ENCODE data around the gene TRIM74. TPM values are rescaled to one million over a fixed set of nuclear protein-coding genes. Genes with fewer than 3 reads are reported as not detected.
"Not testable (repeated sequence)": the region's sequence is repeated elsewhere in the genome, so short reads cannot be mapped to it uniquely, and the experiment has no call there.

TRIM74 gene
- total RNA-seq (2021; fragmentation: NEBNext Ultra II Directional; extraction: Animal tissue kit (Norgen Biotek cat#: 25700)) (0.52 TPM in 1 of 2 replicates, not detected in the other), polyA plus RNA-seq (2011; rRNA removed) (not detected in 2 replicates), polyA minus RNA-seq (2011; rRNA and poly(A)+ RNA removed) (not detected in 2 replicates)
- 0.12 TPM for polyA plus RNA-seq (2011; cell fraction: cytosol; rRNA removed)
- 0.16 TPM for polyA plus RNA-seq (2011; cell fraction: nucleus; rRNA removed)
- 0.28 to 0.42 TPM in 2 of 4 replicates, not detected in the others for polyA plus RNA-seq (2012, experiment 1 of 2)
- polyA plus RNA-seq (2012, experiment 2 of 2) = not detected
- 0.04 TPM for polyA plus RNA-seq (2013, experiment 1 of 2)
- not detected for polyA plus RNA-seq (2013, experiment 2 of 2)
- not detected for polyA minus RNA-seq (2011; cell fraction: cytosol; rRNA and poly(A)+ RNA removed)
- not detected for polyA minus RNA-seq (2011; cell fraction: nucleus; rRNA and poly(A)+ RNA removed)
- long read RNA-seq, experiment 1 = 0 reads
- long read RNA-seq, experiment 2 = 0 reads

DNA sequence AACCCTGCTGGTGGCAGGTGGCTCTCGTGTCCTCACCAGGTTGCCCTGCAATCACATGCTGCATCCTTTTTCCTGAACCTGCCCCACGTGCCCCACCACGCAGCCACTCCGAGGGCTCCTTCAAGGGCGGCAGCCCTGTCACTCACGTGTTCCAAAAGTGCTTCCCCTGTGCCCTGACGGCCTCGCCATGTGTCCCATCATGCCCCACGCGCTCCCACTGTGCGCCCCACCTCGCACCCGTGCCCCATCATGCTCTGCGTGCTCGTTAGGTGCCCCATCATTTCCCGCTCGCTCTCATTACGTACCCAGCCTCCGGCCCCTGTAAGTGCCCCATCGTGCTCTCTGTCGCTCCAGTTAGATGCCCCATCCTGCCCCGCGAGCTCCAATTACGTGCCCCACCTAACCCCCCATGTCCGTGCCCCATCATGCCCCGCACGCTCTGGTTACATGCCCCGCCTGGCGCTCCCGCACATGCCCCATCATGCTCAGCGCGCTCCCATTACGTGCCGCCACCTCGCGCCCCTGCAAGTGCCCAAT lies at the start of gene TRIM74:
TSS of gene TRIM74 (minus strand) at position 487 of the 537 bp plus-strand sequence. CDS start 3,309 bp downstream, outside the sequence.
- H3K56ac ChIP-seq (replicated peaks; ENCODE audit: insufficient read length, low read depth, low read length); H3K27ac ChIP-seq (ENCODE audit: low read depth, low read length); H2AFZ ChIP-seq (ENCODE audit: low read length); POLR2A ChIA-PET (ENCODE audit: partially characterized antibody); H3K4me1 ChIP-seq (replicated peaks in 1 of 4; ENCODE audit: control insufficient read depth in 3 of 4, insufficient read depth in 4 of 4, low read length in 3 of 4); H3K79me2 ChIP-seq (ENCODE audit: control insufficient read depth in 1 of 2, insufficient read depth in 2 of 2, low read length in 2 of 2); H3K9ac ChIP-seq (replicated peaks in 1 of 4; ENCODE audit: extremely low read depth in 1 of 4, low read depth in 3 of 4, low read length in 3 of 4); H4K91ac ChIP-seq (replicated peaks; ENCODE audit: insufficient read length, low read length); H3K23ac ChIP-seq (ENCODE audit: insufficient read length); H2BK20ac ChIP-seq (ENCODE audit: low read length); H3K4me3 ChIP-seq (ENCODE audit: extremely low read depth in 1 of 4, insufficient read depth in 2 of 4, low read depth in 3 of 4, low read length in 4 of 4); H2BK15ac ChIP-seq (ENCODE audit: low read length); H3K14ac ChIP-seq (ENCODE audit: insufficient read length); H3K4ac ChIP-seq (replicated peaks; ENCODE audit: insufficient read length, low read depth, low read length); DNase-seq (ENCODE audit: low read depth in 1 of 2, low spot score in 2 of 2); CTCF ChIA-PET (ENCODE audit: partially characterized antibody); H4K5ac ChIP-seq (ENCODE audit: insufficient read length, low read depth, low read length); H3K4me2 ChIP-seq (ENCODE audit: insufficient read depth in 1 of 2, low read depth in 2 of 2, low read length in 2 of 2); H4K8ac ChIP-seq (ENCODE audit: extremely low read depth, insufficient read depth, low read length); H3K27me3 ChIP-seq (replicated peaks in 1 of 4; ENCODE audit: control insufficient read depth in 3 of 4, extremely low read depth in 1 of 4, insufficient read depth in 3 of 4, low read length in 3 of 4); H3K9me3 ChIP-seq (ENCODE audit: insufficient read depth in 2 of 2, low read depth in 1 of 2, low read length in 1 of 2); H4K20me1 ChIP-seq (replicated peaks in 1 of 2; ENCODE audit: control insufficient read depth in 1 of 2, insufficient read depth in 2 of 2, low read length in 2 of 2); H3K18ac ChIP-seq (ENCODE audit: extremely low read depth, low read length); H3K79me1 ChIP-seq (ENCODE audit: low read depth, low read length); H3K36me3 ChIP-seq (ENCODE audit: control insufficient read depth in 2 of 4, insufficient read depth in 4 of 4, low read length in 3 of 4); FAIRE-seq; H2BK120ac ChIP-seq (replicated peaks; ENCODE audit: low read depth, low read length); H3K23me2 ChIP-seq (ENCODE audit: low read depth, low read length); H2BK5ac ChIP-seq (ENCODE audit: low read depth, low read length); H2BK12ac ChIP-seq (ENCODE audit: low read depth, low read length); H2AK5ac ChIP-seq (ENCODE audit: low read depth, low read length): not testable (repeated sequence)
- 89% methylated on average over 7 of the region's 36 CpGs; no CpG with 5 or more reads in 1 of the 2 experiments for WGBS, 2 experiments (ENCODE audit: extremely low coverage in 1 of 2, insufficient coverage in 1 of 2, insufficient read length in 1 of 2, insufficient replicate concordance in 2 of 2, low coverage in 1 of 2, low lambda C conversion rate in 2 of 2, missing lambda C conversion rate in 1 of 2)
